T-cell (primary cell): Measurements from ENCODE around the gene RAB33A. TPM values are rescaled to one million over a fixed set of nuclear protein-coding genes. Genes with fewer than 3 reads are reported as not detected.
"Not testable (repeated sequence)": the region's sequence is repeated elsewhere in the genome, so short reads cannot be mapped to it uniquely, and the experiment has no call there.

Source experiments
- ATAC-seq, 4 experiments: fragments of 200-7000 bp in 3 of 4; fragments of 150-1000 bp in 1 of 4; cut with Tn5 transposase; replicated peaks in 1 of 4; 1 replicate in 3 of 4; 2 replicates in 1 of 4; pipeline ENCODE4 v1.10.0; 2021; ENCODE audit warnings: moderate library complexity in 3 of 4, mild to moderate bottlenecking in 2 of 4, moderate number of reproducible peaks in 1 of 4
- CTCF ChIA-PET, 2 donors: fragments of 300-600 bp; sonication (Branson Sonifier 250); formaldehyde crosslinking; loops; one replicate each; lab custom pipeline; 2022; ENCODE audit warnings: antibody characterized with exemption in 2 of 2; lab: Charles Lee
- POLR2A ChIA-PET, 2 donors: fragments of 300-600 bp; sonication (Branson Sonifier 250); formaldehyde crosslinking; loops; one replicate each; lab custom pipeline; 2022; ENCODE audit warnings: antibody characterized with exemption in 2 of 2; lab: Charles Lee
- DNase-seq, 35 experiments: peaks; one replicate each; pipeline versions ENCODE4 v3.0.0 to v3.0.0-alpha.2; 2013 to 2023
- H3K27ac ChIP-seq: one replicate; pipeline ENCODE4 v1.5.1; 2013; ENCODE audit warnings: low read length
- H3K27me3 ChIP-seq, 2 experiments: replicated peaks in 1 of 2; 1 replicate in 1 of 2; 2 replicates in 1 of 2; pipeline versions ENCODE4 v1.6.1 to v1.7.0; 2013; ENCODE audit warnings: low read length in 1 of 2, mixed read lengths in 1 of 2; ENCODE audit not compliant: control insufficient read depth in 2 of 2, insufficient read depth in 2 of 2; ENCODE audit errors: extremely low read depth in 1 of 2
- H3K36me3 ChIP-seq, 2 donors: 1 replicate in 1 of 2; 2 replicates in 1 of 2; pipeline versions ENCODE4 v1.6.1 to v1.7.0; 2013; ENCODE audit warnings: low read length in 1 of 2; ENCODE audit not compliant: control insufficient read depth in 2 of 2, insufficient read depth in 1 of 2; ENCODE audit errors: extremely low read depth in 1 of 2
- H3K4me1 ChIP-seq, 2 experiments: 1 replicate in 1 of 2; 2 replicates in 1 of 2; pipeline versions ENCODE4 v1.6.1 to v1.7.0; 2013; ENCODE audit warnings: low read length in 2 of 2, mixed read lengths in 1 of 2; ENCODE audit not compliant: insufficient read depth in 2 of 2, control insufficient read depth in 1 of 2; ENCODE audit errors: extremely low read depth in 1 of 2
- H3K4me3 ChIP-seq, 2 donors: 1 replicate in 1 of 2; 2 replicates in 1 of 2; pipeline versions ENCODE4 v1.5.1 to v1.7.0; 2013; ENCODE audit warnings: mild to moderate bottlenecking in 2 of 2, low read length in 1 of 2, moderate library complexity in 1 of 2; ENCODE audit not compliant: control insufficient read depth in 1 of 2; ENCODE audit errors: extremely low read depth in 1 of 2
- H3K9me3 ChIP-seq: 2 replicates; pipeline ENCODE4 v1.7.0; 2013
- H3K27ac Mint-ChIP-seq, 2 donors: one replicate each; pipeline ENCODE4 v1.8.0; 2020 to 2021; ENCODE audit warnings: mild to moderate bottlenecking in 2 of 2, mixed read lengths in 2 of 2
- H3K27me3 Mint-ChIP-seq, 2 donors: one replicate each; pipeline ENCODE4 v1.8.0; 2021 to 2022; ENCODE audit warnings: mixed read lengths in 2 of 2
- H3K36me3 Mint-ChIP-seq: one replicate; pipeline ENCODE4 v1.8.0; 2021; ENCODE audit warnings: mixed read lengths
- H3K4me1 Mint-ChIP-seq, 3 donors: one replicate each; pipeline ENCODE4 v1.8.0; 2020 to 2022; ENCODE audit warnings: mixed read lengths in 3 of 3, mild to moderate bottlenecking in 1 of 3
- H3K4me3 Mint-ChIP-seq, 3 donors: one replicate each; pipeline ENCODE4 v1.8.0; 2020 to 2022; ENCODE audit warnings: mild to moderate bottlenecking in 3 of 3, mixed read lengths in 3 of 3, moderate library complexity in 3 of 3
- H3K9me3 Mint-ChIP-seq, 3 donors: one replicate each; pipeline ENCODE4 v1.8.0; 2020 to 2022; ENCODE audit warnings: mixed read lengths in 3 of 3
- WGBS: methylation state at CpG from one replicate; pipeline ENCODE4 v1.1.5; 2013; ENCODE audit warnings: missing lambda C conversion rate; ENCODE audit not compliant: insufficient coverage; 5-methylcytosine and 5-hydroxymethylcytosine counted together
- total RNA-seq, 35 experiments: library from RNA in 6 of 35; stranded (reverse) in 6 of 35; fragments of 120-200 nt in 1 of 35; gene quantifications; one replicate each; pipeline versions ENCODE4 v1.2.1 to v1.2.4 and lab custom pipeline; 2013 to 2026

RAB33A gene
- total RNA-seq, 5 donors from 2014 or later (not counting 1 experiment from before 2014, with no cell fraction given): 4.4 to 16.6 (median 13.9) TPM

GRCh38 chrX:130231184-130231583, 59.4 kb downstream of the RAB33A start:
- H3K9me3 Mint-ChIP-seq, H3K27ac ChIP-seq, H3K36me3 ChIP-seq, H3K4me3 ChIP-seq, DNase-seq, H3K9me3 ChIP-seq, H3K4me3 Mint-ChIP-seq, H3K27me3 Mint-ChIP-seq, H3K4me1 Mint-ChIP-seq, ATAC-seq, CTCF ChIA-PET, H3K27me3 ChIP-seq, POLR2A ChIA-PET, H3K4me1 ChIP-seq, H3K27ac Mint-ChIP-seq: not testable (repeated sequence)
- WGBS: no CpG with 5 or more reads among the region's 4 CpGs
- H3K36me3 Mint-ChIP-seq: peaks cover 37% of the 10 kb centered on the region

Other genes with a start within 250 kb of the RAB33A start
- gene BCORL1, start 189.3 kb upstream of the RAB33A start, total RNA-seq: 10 to 100 TPM in 4 of 5 donors, 1 to 10 TPM in 1; 8.7 to 13.5 (median 12.3) TPM
- 10 to 100 TPM; 30.0 to 35.6 (median 30.6) TPM for gene ELF4, start 61.5 kb upstream of the RAB33A start, total RNA-seq
- gene AIFM1, start 6.1 kb upstream of the RAB33A start, total RNA-seq: 10 to 100 TPM; 11.2 to 25.0 (median 23.6) TPM
- gene ZNF280C, start 96.9 kb downstream of the RAB33A start, total RNA-seq: 1 to 10 TPM; 3.6 to 7.0 (median 4.5) TPM
- 10 to 100 TPM; 12.4 to 16.1 (median 12.9) TPM for gene SLC25A14, start 168.0 kb downstream of the RAB33A start, total RNA-seq
- gene GPR119, start 213.7 kb downstream of the RAB33A start, total RNA-seq: not detected
- 10 to 100 TPM; 18.6 to 20.8 (median 20.2) TPM for gene RBMX2, start 230.0 kb downstream of the RAB33A start, total RNA-seq